ENCODE measurements around the gene EIPR1. TPM values are rescaled to one million over a fixed set of nuclear protein-coding genes. Genes with fewer than 3 reads are reported as not detected.

The EIPR1 gene
- total and polyA plus RNA-seq, 2 of the 4 experiments (the other 2 are of a cell fraction) = 46.5 to 67.4 TPM

- Histone ChIP-seq H3K4me3 (ENCODE audit: insufficient read depth, low read depth, low read length) (no peak overlapping the region), H3K14ac (replicated peaks; ENCODE audit: low read depth, low read length) (no peak overlapping the region), H3K4me1 (ENCODE audit: control insufficient read depth, insufficient read depth, low read length) (peaks cover 6% of the 10 kb centered on the region; the same call in 1 of the 2 replicates), H2AFZ (replicated peaks; ENCODE audit: low read length, poor library complexity) (no peak overlapping the region), H4K8ac (ENCODE audit: low read depth in 2 of 2, low read length in 2 of 2) (no peak overlapping the region), H3K23ac (ENCODE audit: low read depth, low read length) (no peak overlapping the region), H3K9me1 (ENCODE audit: insufficient read depth, low read length) (peaks cover 4% of the 10 kb centered on the region), H3K18ac (ENCODE audit: low read depth, low read length) (no peak overlapping the region), H3K27me3 (ENCODE audit: control insufficient read depth, insufficient read depth, low read length) (no peaks in the 10 kb centered on the region), H2BK5ac (ENCODE audit: low read depth, low read length, poor library complexity, severe bottlenecking) (no peak overlapping the region), H4K5ac (ENCODE audit: low read depth, low read length) (no peak overlapping the region), H4K20me1 (ENCODE audit: insufficient read depth, low read length) (no peaks in the 10 kb centered on the region), H3K9me3 (ENCODE audit: control insufficient read depth, insufficient read depth, low read length) (no peaks in the 10 kb centered on the region), H3K4ac (ENCODE audit: low read depth, low read length) (no peak overlapping the region), H3K9ac (ENCODE audit: low read depth, low read length) (no peak overlapping the region), H2BK20ac (ENCODE audit: low read depth, low read length) (no peak overlapping the region), H4K91ac (ENCODE audit: insufficient read depth, low read depth, low read length) (no peak overlapping the region), H3K56ac (ENCODE audit: extremely low read depth, insufficient read depth, low read length) (no peak overlapping the region), H3K27ac (ENCODE audit: insufficient read depth, low read length) (no peak overlapping the region), H2AK9ac (replicated peaks; ENCODE audit: low read depth, low read length, poor library complexity) (no peak overlapping the region), H3K36me3 (ENCODE audit: control insufficient read depth, insufficient read depth, low read length) (peaks cover 8% of the 10 kb centered on the region; the same call in 1 of the 2 replicates), H2BK120ac (ENCODE audit: low read depth, low read length) (no peak overlapping the region), H3K79me1 (ENCODE audit: low read depth in 1 of 2, low read length in 2 of 2) (no peaks in the 10 kb centered on the region), H2BK15ac (ENCODE audit: low read depth, low read length) (no peak overlapping the region), H2AK5ac (ENCODE audit: low read depth, low read length) (no peak overlapping the region), H3K4me2 (ENCODE audit: low read depth, low read length) (no peak overlapping the region)
- no TSS peak for BruUV-seq (replicated peaks)
- intact Hi-C loops (cut with micrococcal nuclease) = no loop called here
- dilution Hi-C loops (cut with HindIII; ENCODE audit: low sequenced_read_pairs, unreplicated experiment) = no loop called here
- WGBS, 2 experiments (ENCODE audit: extremely low coverage in 2 of 2, insufficient read length in 1 of 2) = 98% methylated on average over 4 of the region's 7 CpGs; no CpG with 5 or more reads in 1 of the 2 experiments
- no peak for DNase-seq
- POLR2A ChIA-PET (ENCODE audit: unreplicated experiment) = no interaction called here
- CTCF ChIA-PET = no interaction called here
- ATAC-seq (ENCODE audit: low read depth) = 0 out of 2 replicates have a peak, but pooled peaks have one; percentile 45
- in situ Hi-C loops (cut with MboI; ENCODE audit: low sequenced_read_pairs) = no loop called here
- TF ChIP-seq FOS (IDR thresholded peaks at IDR 0.05; ENCODE audit: low read depth, low read length) (no peak), POLR2A (IDR thresholded peaks at IDR 0.05; ENCODE audit: low read depth, low read length) (no peak), RFX5 (IDR thresholded peaks at IDR 0.05; ENCODE audit: low read depth, low read length) (no peak), RAD21 (IDR thresholded peaks at IDR 0.05; ENCODE audit: low read length) (no peak), MAZ (IDR thresholded peaks at IDR 0.05; ENCODE audit: borderline replicate concordance, low read depth, low read length) (no peak), CEBPB (IDR thresholded peaks at IDR 0.05; ENCODE audit: low read depth, low read length) (no peak), MAFK (IDR thresholded peaks at IDR 0.05; ENCODE audit: low read depth, low read length) (no peak), CHD1 (IDR thresholded peaks at IDR 0.05; ENCODE audit: low read depth, low read length) (no peak), MXI1 (IDR thresholded peaks at IDR 0.05; ENCODE audit: borderline replicate concordance, low read depth, low read length) (no peak), SMC3 (IDR thresholded peaks at IDR 0.05; ENCODE audit: low read depth, low read length) (no peak), NFE2L2 (IDR thresholded peaks at IDR 0.05; ENCODE audit: low read depth, low read length) (no peak), RCOR1 (IDR thresholded peaks at IDR 0.05; ENCODE audit: insufficient replicate concordance, low read length) (no peak), ELK1 (IDR thresholded peaks at IDR 0.05; ENCODE audit: borderline replicate concordance, low read depth, low read length) (no peak), BHLHE40 (IDR thresholded peaks at IDR 0.05; ENCODE audit: low read depth, low read length) (no peak)
- TF ChIP-seq, protein P1, sequence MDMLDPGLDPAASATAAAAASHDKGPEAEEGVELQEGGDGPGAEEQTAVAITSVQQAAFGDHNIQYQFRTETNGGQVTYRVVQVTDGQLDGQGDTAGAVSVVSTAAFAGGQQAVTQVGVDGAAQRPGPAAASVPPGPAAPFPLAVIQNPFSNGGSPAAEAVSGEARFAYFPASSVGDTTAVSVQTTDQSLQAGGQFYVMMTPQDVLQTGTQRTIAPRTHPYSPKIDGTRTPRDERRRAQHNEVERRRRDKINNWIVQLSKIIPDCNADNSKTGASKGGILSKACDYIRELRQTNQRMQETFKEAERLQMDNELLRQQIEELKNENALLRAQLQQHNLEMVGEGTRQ (IDR thresholded peaks at IDR 0.05; ENCODE audit: low read depth, low read length) = no peak
- TF ChIP-seq, protein P2, sequence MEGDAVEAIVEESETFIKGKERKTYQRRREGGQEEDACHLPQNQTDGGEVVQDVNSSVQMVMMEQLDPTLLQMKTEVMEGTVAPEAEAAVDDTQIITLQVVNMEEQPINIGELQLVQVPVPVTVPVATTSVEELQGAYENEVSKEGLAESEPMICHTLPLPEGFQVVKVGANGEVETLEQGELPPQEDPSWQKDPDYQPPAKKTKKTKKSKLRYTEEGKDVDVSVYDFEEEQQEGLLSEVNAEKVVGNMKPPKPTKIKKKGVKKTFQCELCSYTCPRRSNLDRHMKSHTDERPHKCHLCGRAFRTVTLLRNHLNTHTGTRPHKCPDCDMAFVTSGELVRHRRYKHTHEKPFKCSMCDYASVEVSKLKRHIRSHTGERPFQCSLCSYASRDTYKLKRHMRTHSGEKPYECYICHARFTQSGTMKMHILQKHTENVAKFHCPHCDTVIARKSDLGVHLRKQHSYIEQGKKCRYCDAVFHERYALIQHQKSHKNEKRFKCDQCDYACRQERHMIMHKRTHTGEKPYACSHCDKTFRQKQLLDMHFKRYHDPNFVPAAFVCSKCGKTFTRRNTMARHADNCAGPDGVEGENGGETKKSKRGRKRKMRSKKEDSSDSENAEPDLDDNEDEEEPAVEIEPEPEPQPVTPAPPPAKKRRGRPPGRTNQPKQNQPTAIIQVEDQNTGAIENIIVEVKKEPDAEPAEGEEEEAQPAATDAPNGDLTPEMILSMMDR (conservative IDR thresholded peaks at IDR 0.05; ENCODE audit: low read depth, low read length) = no peak
Observed at GRCh38 chr2:3192920-3193319, 184.7 kb downstream of the EIPR1 start.

Data from IMR-90 (cell line).